HTERT RPE-1 (cell line): ENCODE results near the gene UNG.
"Not testable (repeated sequence)": the region's sequence is repeated elsewhere in the genome, so short reads cannot be mapped to it uniquely, and the experiment has no call there.

Source experiments
- in situ Hi-C: fragments of 300-500 bp; cut with MboI; formaldehyde crosslinking; loops from 4 replicates; pipeline ENCODE4 v1.14.3; 2020; ENCODE audit warnings: low sequenced_read_pairs

UNG gene

GRCh38 chr12:109097435-109098182 is at the start of gene UNG:
Gene UNG, plus strand, starts transcription at chr12:109097597. Its CDS starts 83 bp downstream, at chr12:109097680.
- in situ Hi-C loops: no loop called here

GRCh38 chr12:109048706-109049105 is 48.7 kb upstream of the UNG start:
- in situ Hi-C loops: not testable (repeated sequence)

- in situ Hi-C loops: not testable (repeated sequence)
Observed at GRCh38 chr12:109049794-109050193, 47.6 kb upstream of the UNG start.

GRCh38 chr12:109052097-109052413 is 45.3 kb upstream of the UNG start:
- in situ Hi-C loops: no loop called here

- in situ Hi-C loops: no loop called here
Observed at GRCh38 chr12:109052414-109053323, 44.7 kb upstream of the UNG start, which contains the start of gene USP30. Gene USP30, plus strand, starts transcription at chr12:109052576. Its CDS starts 103 bp downstream, at chr12:109052679.

- in situ Hi-C loops: no loop called here
Observed at GRCh38 chr12:109053382-109054123, 43.8 kb upstream of the UNG start.

- in situ Hi-C loops: not testable (repeated sequence)
Observed at GRCh38 chr12:109054124-109054513, 43.3 kb upstream of the UNG start.

GRCh38 chr12:109054520-109054919 is 42.9 kb upstream of the UNG start:
- in situ Hi-C loops: no loop called here

- in situ Hi-C loops: no loop called here
Observed at GRCh38 chr12:109056891-109057290, 40.5 kb upstream of the UNG start.

- in situ Hi-C loops: no loop called here
Observed at GRCh38 chr12:109057376-109057775, 40.0 kb upstream of the UNG start.

GRCh38 chr12:109058773-109059172 is 38.6 kb upstream of the UNG start:
- in situ Hi-C loops: no loop called here

- in situ Hi-C loops: no loop called here
Observed at GRCh38 chr12:109064143-109064542, 33.3 kb upstream of the UNG start.

GRCh38 chr12:109065154-109065852 is 32.1 kb upstream of the UNG start:
- in situ Hi-C loops: no loop called here

GRCh38 chr12:109065853-109066193 is 31.6 kb upstream of the UNG start:
- in situ Hi-C loops: no loop called here

GRCh38 chr12:109069307-109070271 is 27.8 kb upstream of the UNG start:
- in situ Hi-C loops: no loop called here

GRCh38 chr12:109074866-109075265 is 22.5 kb upstream of the UNG start:
- in situ Hi-C loops: no loop called here

- in situ Hi-C loops: no loop called here
Observed at GRCh38 chr12:109082751-109083150, 14.6 kb upstream of the UNG start.

GRCh38 chr12:109084425-109084824 is 13.0 kb upstream of the UNG start:
- in situ Hi-C loops: no loop called here

- in situ Hi-C loops: no loop called here
Observed at GRCh38 chr12:109085590-109085989, 11.8 kb upstream of the UNG start.

- in situ Hi-C loops: no loop called here
Observed at GRCh38 chr12:109087250-109087649, 10.1 kb upstream of the UNG start.
